ENCODE measurements around the gene FGD2. TPM values are rescaled to one million over a fixed set of nuclear protein-coding genes. Genes with fewer than 3 reads are reported as not detected.

Gene FGD2
- polyA plus RNA-seq, 1 donor from 2014 or later, result not detected

DNA sequence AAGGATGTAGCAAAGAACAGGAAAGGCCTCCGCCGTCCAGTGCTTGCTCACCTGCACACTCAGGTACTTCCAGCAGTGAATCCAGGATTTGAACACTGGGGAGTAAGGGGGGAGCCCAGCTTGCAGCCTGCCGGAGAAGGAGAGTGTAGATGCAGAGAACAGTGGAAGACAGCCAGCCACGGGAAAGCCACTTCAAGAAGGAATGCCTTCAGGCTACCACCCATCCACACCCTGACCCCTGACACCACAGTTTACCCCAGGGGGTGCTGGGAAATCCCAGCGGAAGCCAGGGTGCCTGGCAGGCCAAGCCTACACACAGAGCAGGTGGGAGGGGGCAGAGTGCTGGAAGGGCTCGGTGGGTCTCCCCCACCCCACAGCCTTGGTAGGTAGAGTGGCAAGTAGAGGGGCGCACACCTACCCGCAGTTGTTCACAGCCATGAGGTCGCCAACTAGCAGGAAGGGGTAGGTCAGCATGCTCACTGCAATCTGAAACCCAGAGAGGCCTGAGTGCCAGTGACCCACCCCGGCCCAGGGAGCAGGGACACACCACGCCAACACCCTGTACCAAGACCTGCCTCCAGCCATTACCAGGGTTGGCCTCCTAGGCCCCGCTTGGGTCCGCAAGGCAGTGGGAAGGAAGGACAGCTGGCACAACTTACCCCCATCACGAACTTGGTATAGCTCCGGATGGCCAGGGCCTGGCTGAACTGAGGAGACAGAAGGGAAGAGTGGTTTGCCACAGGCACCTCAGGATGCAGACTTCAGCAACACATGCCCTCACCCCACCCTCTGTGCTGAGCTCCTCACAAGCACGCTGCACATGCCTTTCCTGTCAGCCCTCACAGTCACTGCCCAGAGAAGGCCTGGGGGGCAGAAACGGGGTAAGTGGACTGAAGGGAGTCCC is 35.2 kb upstream of the FGD2 start:
- Histone ChIP-seq H3K4me3 (ENCODE audit: low read length) (no peak overlapping the region), H3K9me3 (ENCODE audit: low read length) (no peaks in the 10 kb centered on the region), H3K36me3 (ENCODE audit: insufficient read depth, low read length) (peaks cover 3% of the 10 kb centered on the region), H3K4me2 (ENCODE audit: low read length) (no peak overlapping the region), H3F3A (ENCODE audit: insufficient read depth, low read length, poor library complexity, severe bottlenecking) (no peaks in the 10 kb centered on the region), H3K27ac (ENCODE audit: low read length) (no peak overlapping the region), H3K79me2 (replicated peaks; ENCODE audit: insufficient read depth, low read length) (no peaks in the 10 kb centered on the region), H2AFZ (ENCODE audit: low read depth, low read length) (no peak overlapping the region), H3K27me3 (ENCODE audit: insufficient read depth, low read depth, low read length) (no peaks in the 10 kb centered on the region), H3K9ac (ENCODE audit: low read length) (no peak overlapping the region), H3K9me2 (ENCODE audit: insufficient read depth, low read length) (no peaks in the 10 kb centered on the region), H4K20me1 (ENCODE audit: insufficient read depth) (no peaks in the 10 kb centered on the region)
- TF ChIP-seq SMC3 (conservative IDR thresholded peaks at IDR 0.05; ENCODE audit: poor library complexity) (no peak), RAD21 (conservative IDR thresholded peaks at IDR 0.05) (no peak), EZH2 (IDR thresholded peaks at IDR 0.05; ENCODE audit: borderline replicate concordance, insufficient read depth, low read length, poor library complexity, severe bottlenecking) (no peak), POLR2AphosphoS5 (IDR thresholded peaks at IDR 0.05) (no peak), TAF1 (IDR thresholded peaks at IDR 0.05; ENCODE audit: low read depth) (no peak), EP300 (conservative IDR thresholded peaks at IDR 0.05; ENCODE audit: poor library complexity, severe bottlenecking) (no peak), MXI1 (conservative IDR thresholded peaks at IDR 0.05; ENCODE audit: poor library complexity, severe bottlenecking) (no peak)
- TF ChIP-seq, protein P1, sequence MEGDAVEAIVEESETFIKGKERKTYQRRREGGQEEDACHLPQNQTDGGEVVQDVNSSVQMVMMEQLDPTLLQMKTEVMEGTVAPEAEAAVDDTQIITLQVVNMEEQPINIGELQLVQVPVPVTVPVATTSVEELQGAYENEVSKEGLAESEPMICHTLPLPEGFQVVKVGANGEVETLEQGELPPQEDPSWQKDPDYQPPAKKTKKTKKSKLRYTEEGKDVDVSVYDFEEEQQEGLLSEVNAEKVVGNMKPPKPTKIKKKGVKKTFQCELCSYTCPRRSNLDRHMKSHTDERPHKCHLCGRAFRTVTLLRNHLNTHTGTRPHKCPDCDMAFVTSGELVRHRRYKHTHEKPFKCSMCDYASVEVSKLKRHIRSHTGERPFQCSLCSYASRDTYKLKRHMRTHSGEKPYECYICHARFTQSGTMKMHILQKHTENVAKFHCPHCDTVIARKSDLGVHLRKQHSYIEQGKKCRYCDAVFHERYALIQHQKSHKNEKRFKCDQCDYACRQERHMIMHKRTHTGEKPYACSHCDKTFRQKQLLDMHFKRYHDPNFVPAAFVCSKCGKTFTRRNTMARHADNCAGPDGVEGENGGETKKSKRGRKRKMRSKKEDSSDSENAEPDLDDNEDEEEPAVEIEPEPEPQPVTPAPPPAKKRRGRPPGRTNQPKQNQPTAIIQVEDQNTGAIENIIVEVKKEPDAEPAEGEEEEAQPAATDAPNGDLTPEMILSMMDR (IDR thresholded peaks at IDR 0.05; ENCODE audit: poor library complexity, severe bottlenecking), result no peak
- TF ChIP-seq, protein P2, sequence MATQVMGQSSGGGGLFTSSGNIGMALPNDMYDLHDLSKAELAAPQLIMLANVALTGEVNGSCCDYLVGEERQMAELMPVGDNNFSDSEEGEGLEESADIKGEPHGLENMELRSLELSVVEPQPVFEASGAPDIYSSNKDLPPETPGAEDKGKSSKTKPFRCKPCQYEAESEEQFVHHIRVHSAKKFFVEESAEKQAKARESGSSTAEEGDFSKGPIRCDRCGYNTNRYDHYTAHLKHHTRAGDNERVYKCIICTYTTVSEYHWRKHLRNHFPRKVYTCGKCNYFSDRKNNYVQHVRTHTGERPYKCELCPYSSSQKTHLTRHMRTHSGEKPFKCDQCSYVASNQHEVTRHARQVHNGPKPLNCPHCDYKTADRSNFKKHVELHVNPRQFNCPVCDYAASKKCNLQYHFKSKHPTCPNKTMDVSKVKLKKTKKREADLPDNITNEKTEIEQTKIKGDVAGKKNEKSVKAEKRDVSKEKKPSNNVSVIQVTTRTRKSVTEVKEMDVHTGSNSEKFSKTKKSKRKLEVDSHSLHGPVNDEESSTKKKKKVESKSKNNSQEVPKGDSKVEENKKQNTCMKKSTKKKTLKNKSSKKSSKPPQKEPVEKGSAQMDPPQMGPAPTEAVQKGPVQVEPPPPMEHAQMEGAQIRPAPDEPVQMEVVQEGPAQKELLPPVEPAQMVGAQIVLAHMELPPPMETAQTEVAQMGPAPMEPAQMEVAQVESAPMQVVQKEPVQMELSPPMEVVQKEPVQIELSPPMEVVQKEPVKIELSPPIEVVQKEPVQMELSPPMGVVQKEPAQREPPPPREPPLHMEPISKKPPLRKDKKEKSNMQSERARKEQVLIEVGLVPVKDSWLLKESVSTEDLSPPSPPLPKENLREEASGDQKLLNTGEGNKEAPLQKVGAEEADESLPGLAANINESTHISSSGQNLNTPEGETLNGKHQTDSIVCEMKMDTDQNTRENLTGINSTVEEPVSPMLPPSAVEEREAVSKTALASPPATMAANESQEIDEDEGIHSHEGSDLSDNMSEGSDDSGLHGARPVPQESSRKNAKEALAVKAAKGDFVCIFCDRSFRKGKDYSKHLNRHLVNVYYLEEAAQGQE (IDR thresholded peaks at IDR 0.05; ENCODE audit: borderline replicate concordance), result no peak

DNA sequence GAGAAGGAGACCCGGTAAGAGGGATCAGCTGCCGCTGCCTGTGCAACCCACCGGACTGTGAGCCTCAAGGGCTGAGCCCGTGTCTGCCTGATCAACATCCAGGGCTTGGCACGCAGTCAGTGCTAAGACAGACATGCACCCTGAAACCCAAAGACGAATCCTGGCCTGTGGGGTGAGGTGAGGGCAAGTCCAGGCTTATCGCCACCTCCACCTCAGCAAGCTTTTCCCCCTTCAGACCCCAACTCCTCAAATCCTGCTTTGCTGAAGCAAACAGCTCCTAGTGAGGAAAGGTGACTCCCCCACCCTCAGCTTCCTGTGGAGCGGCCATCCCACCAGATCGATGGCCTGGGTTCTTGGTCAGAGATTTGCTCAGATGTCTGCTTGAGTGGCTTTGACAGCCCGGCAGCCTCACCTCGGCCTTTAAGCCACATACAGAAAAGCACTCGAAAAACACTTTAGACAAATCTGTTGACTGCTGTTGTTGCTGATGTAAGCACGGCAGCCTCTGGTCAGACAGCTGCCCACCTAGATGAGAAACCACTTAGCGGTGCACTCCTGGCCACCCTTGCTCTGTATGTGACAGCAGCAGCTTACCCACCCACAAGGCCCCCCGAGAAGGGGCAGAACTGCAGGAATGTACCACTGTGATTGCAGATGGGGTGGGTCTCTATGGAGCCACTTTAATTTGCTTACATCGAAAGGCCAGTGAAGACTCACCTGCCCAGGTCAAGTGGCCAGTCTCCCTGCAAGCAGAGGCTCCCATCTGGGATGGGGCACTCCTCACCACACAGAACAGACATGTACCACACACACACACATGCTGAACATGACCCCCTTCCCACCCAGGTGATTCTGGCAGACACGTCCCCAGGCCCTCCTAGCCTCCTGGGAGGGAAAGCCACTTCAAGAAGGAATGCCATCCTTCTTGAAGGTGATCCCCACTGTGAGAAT is 34.3 kb upstream of the FGD2 start:
- Histone ChIP-seq H3F3A (ENCODE audit: insufficient read depth, low read length, poor library complexity, severe bottlenecking) (no peaks in the 10 kb centered on the region), H2AFZ (ENCODE audit: low read depth, low read length) (no peak overlapping the region), H3K27ac (ENCODE audit: low read length) (no peak overlapping the region), H3K79me2 (replicated peaks; ENCODE audit: insufficient read depth, low read length) (no peaks in the 10 kb centered on the region), H3K4me2 (ENCODE audit: low read length) (no peak overlapping the region), H3K9me3 (ENCODE audit: low read length) (no peaks in the 10 kb centered on the region), H3K27me3 (ENCODE audit: insufficient read depth, low read depth, low read length) (no peaks in the 10 kb centered on the region), H3K4me3 (ENCODE audit: low read length) (no peak overlapping the region), H4K20me1 (ENCODE audit: insufficient read depth) (no peaks in the 10 kb centered on the region), H3K36me3 (ENCODE audit: insufficient read depth, low read length) (peaks cover 3% of the 10 kb centered on the region), H3K9me2 (ENCODE audit: insufficient read depth, low read length) (no peaks in the 10 kb centered on the region), H3K9ac (ENCODE audit: low read length) (no peak overlapping the region)
- TF ChIP-seq, protein P1 (IDR thresholded peaks at IDR 0.05; ENCODE audit: poor library complexity, severe bottlenecking), result no peak
- TF ChIP-seq EP300 (conservative IDR thresholded peaks at IDR 0.05; ENCODE audit: poor library complexity, severe bottlenecking), result no peak
- TF ChIP-seq RAD21 (conservative IDR thresholded peaks at IDR 0.05), result no peak
- TF ChIP-seq MXI1 (conservative IDR thresholded peaks at IDR 0.05; ENCODE audit: poor library complexity, severe bottlenecking), result no peak
- TF ChIP-seq POLR2AphosphoS5 (IDR thresholded peaks at IDR 0.05), result no peak
- TF ChIP-seq, protein P2 (IDR thresholded peaks at IDR 0.05; ENCODE audit: borderline replicate concordance), result no peak
- no peak for TF ChIP-seq EZH2 (IDR thresholded peaks at IDR 0.05; ENCODE audit: borderline replicate concordance, insufficient read depth, low read length, poor library complexity, severe bottlenecking)
- no peak for TF ChIP-seq TAF1 (IDR thresholded peaks at IDR 0.05; ENCODE audit: low read depth)
- no peak for TF ChIP-seq SMC3 (conservative IDR thresholded peaks at IDR 0.05; ENCODE audit: poor library complexity)

Measured in neural cell (in vitro differentiated cells).